Gastrocnemius medialis (tissue), 4 donors: ENCODE measurements around the gene SEC24B. TPM values are rescaled to one million over a fixed set of nuclear protein-coding genes. Genes with fewer than 3 reads are reported as not detected.

Experiments
- ATAC-seq, 2 donors: fragments of 150-250 bp; one replicate each; pipeline ENCODE4 v1.9.1; 2016
- DNase-seq, 2 donors: peaks; one replicate each; pipeline ENCODE4 v3.0.0-alpha.2; 2019
- H3K27ac ChIP-seq, 4 donors: fragments of 200-600 bp; sonication (generic); 1 replicate in 1 of 4; 2 replicates in 3 of 4; pipeline ENCODE4 v1.5.1; 2016 to 2018; ENCODE audit warnings: mild to moderate bottlenecking in 2 of 4, moderate library complexity in 1 of 4
- H3K27me3 ChIP-seq, 3 donors: fragments of 200-600 bp; sonication (generic) in 2 of 3; 1 replicate in 1 of 3; 2 replicates in 2 of 3; pipeline versions ENCODE4 v1.5.1 to v1.6.0; 2016 to 2019; ENCODE audit warnings: mild to moderate bottlenecking in 1 of 3, moderate library complexity in 1 of 3
- H3K36me3 ChIP-seq, 2 donors: fragments of 200-600 bp; sonication (generic) in 1 of 2; one replicate each; pipeline ENCODE4 v1.5.1; 2017 to 2018
- H3K4me1 ChIP-seq, 2 donors: fragments of 200-600 bp; sonication (generic) in 1 of 2; one replicate each; pipeline ENCODE4 v1.5.1; 2016 to 2017; ENCODE audit warnings: mild to moderate bottlenecking in 2 of 2
- H3K4me3 ChIP-seq, 4 donors: fragments of 200-600 bp; sonication (generic) in 3 of 4; 1 replicate in 1 of 4; 2 replicates in 3 of 4; pipeline ENCODE4 v1.5.1; 2016 to 2019; ENCODE audit warnings: mild to moderate bottlenecking in 2 of 4
- H3K9me3 ChIP-seq, 3 donors: fragments of 200-600 bp; sonication (generic) in 2 of 3; 1 replicate in 1 of 3; 2 replicates in 2 of 3; pipeline ENCODE4 v1.5.1; 2016 to 2019
- POLR2A ChIP-seq, 2 donors: fragments of 450-650 bp; IDR thresholded peaks; one replicate each; pipeline ENCODE4 v1.6.1; 2017; ENCODE audit warnings: antibody characterized with exemption in 2 of 2, mild to moderate bottlenecking in 2 of 2, moderate library complexity in 2 of 2
- in situ Hi-C, 4 donors: fragments of 200-750 bp; cut with MboI; loops; one replicate each; pipeline versions ENCODE4 v1.15.0 to v1.8.0; 2017; ENCODE audit warnings: low sequenced_read_pairs in 4 of 4
- intact Hi-C: fragments of 100-400 bp; cut with DNase I; formaldehyde crosslinking; loops from one replicate; pipeline ENCODE4 v1.15.1; 2023; ENCODE audit warnings: low total_unique reads
- total RNA-seq, 4 donors: library from RNA; depleted of rRNA; stranded (reverse); fragments of >200 nt; gene quantifications; one replicate each; pipeline versions ENCODE4 v1.1.0 to v1.2.3, GENCODE V29; 2016
- TF ChIP-seq, protein P1 (sequence below), 5 experiments: fragments of 450-650 bp in 3 of 5; fragments of 200-600 bp in 2 of 5; sonication (generic) in 2 of 5; IDR thresholded peaks in 4 of 5; conservative IDR thresholded peaks in 1 of 5; 1 replicate in 4 of 5; 2 replicates in 1 of 5; pipeline ENCODE4 v1.5.1; 2016 to 2019; ENCODE audit warnings: antibody characterized with exemption in 5 of 5, mild to moderate bottlenecking in 3 of 5, moderate library complexity in 3 of 5

The SEC24B gene
- total RNA-seq, 4 donors from 2014 or later = 29.6 to 93.4 (median 42.9) TPM

DNA sequence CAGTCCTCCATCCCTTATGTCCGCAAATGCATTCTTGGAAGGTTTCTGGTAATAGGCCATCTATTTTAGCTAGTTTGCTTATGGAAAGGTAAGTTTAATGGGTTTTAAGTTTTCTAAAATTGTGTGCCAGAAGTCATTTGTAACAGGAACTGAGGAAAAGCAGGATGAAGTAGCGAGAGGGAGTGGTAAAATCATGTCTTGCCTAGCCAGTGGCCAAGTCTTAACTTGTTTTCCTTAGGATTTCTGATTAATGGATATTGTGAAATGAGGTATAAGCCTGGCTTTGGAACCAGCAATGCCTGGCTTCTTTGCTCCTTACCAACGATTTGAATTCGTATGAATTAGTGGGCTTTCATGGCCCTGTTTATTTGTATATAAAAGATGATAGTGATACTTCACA, 7.3 kb downstream of the SEC24B start:
- intact Hi-C loops (no loop called here), in situ Hi-C loops (loop anchor here (25.0 kb wide), 2 partner anchors 96 to 271 kb away; partner anchors contain the start of gene CASP6 (in 2 of the 4))
- Histone ChIP-seq H3K4me1 (peaks cover 74 to 79% of the 10 kb centered on the region in 2 donors), H3K27me3 (no peaks in the 10 kb centered on the region), H3K9me3 (no peaks in the 10 kb centered on the region), H3K4me3 (no peak overlapping the region), H3K27ac (no peak overlapping the region), H3K36me3 (no peaks in the 10 kb centered on the region)
- DNase-seq (no peak), ATAC-seq (no peak)
- TF ChIP-seq, protein P1, sequence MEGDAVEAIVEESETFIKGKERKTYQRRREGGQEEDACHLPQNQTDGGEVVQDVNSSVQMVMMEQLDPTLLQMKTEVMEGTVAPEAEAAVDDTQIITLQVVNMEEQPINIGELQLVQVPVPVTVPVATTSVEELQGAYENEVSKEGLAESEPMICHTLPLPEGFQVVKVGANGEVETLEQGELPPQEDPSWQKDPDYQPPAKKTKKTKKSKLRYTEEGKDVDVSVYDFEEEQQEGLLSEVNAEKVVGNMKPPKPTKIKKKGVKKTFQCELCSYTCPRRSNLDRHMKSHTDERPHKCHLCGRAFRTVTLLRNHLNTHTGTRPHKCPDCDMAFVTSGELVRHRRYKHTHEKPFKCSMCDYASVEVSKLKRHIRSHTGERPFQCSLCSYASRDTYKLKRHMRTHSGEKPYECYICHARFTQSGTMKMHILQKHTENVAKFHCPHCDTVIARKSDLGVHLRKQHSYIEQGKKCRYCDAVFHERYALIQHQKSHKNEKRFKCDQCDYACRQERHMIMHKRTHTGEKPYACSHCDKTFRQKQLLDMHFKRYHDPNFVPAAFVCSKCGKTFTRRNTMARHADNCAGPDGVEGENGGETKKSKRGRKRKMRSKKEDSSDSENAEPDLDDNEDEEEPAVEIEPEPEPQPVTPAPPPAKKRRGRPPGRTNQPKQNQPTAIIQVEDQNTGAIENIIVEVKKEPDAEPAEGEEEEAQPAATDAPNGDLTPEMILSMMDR (IDR thresholded peaks at IDR 0.05 in 4 of 5, conservative IDR thresholded peaks at IDR 0.05 in 1 of 5) = no peak
- no peak for TF ChIP-seq POLR2A (IDR thresholded peaks at IDR 0.05)

DNA sequence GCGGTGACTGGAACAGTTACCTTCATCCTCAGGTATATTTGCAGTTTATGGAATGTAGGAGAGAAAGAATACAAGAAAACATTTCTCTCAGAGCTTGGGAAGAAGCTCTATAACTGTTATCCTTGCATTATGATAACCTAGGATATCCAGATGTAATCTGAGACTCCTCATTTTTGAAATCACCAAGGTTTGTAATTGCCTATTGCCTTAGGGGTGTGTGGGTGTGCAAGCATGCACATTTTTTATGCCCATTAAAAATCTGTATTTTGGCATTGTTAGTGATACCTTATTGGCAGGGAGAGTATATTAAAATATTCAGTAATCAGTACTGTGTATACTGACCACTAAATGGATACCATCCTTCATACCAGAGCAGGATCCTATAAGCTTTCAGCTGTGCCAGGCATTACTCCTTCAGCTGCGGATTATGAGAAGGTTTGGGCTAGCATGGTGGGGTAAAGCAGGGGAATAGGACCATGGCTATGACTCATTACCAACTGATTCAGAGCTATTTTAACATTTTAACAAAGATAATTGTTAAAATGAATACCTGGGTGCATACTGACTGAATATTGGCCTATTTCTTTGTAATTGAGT, 8.3 kb downstream of the SEC24B start:
- H3K9me3 ChIP-seq = no peaks in the 10 kb centered on the region
- no peaks in the 10 kb centered on the region for H3K36me3 ChIP-seq
- no peak for ATAC-seq
- intact Hi-C loops = no loop called here
- TF ChIP-seq, protein P1 (IDR thresholded peaks at IDR 0.05 in 4 of 5, conservative IDR thresholded peaks at IDR 0.05 in 1 of 5) = no peak
- no peak for TF ChIP-seq POLR2A (IDR thresholded peaks at IDR 0.05)
- in situ Hi-C loops = loop anchor here (25.0 kb wide), 2 partner anchors 95 to 270 kb away; partner anchors contain the start of gene CASP6 (in 2 of the 4)
- no peak overlapping the region for H3K27ac ChIP-seq
- H3K4me3 ChIP-seq = no peak overlapping the region
- H3K4me1 ChIP-seq = peaks cover 64 to 69% of the 10 kb centered on the region in 2 donors
- DNase-seq = no peak
- no peaks in the 10 kb centered on the region for H3K27me3 ChIP-seq

DNA sequence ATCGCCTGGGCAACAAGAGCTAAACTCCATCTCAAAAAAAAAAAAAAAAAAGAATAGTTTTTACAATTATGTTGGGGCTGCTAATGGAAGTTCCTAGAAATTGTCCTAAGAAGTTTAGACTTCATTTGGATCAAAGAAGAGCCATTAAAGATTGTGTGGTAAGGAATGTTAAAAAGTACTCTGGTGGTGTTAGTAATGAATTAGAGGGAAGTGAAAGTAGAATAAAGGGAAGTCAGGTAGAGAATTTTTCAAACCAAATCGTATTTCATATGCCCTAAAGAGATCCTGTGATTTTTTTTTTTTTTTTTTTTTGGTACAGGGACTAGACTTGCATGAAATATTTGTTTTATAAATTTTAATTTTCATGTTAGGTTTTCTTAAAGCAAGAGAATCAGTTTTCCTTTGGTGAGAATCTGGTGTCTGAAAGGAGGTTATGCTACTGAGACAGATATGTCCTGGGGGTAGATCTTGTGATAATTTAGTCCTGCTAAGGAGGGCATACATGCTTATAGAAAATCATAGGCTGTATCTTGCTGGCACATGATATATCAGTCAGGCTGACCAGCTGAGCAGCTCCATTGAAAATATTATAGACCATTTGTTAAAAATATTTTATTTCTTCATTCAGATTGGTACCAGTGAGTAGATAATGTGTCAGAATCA, 10.7 kb downstream of the SEC24B start:
- peaks cover 42 to 46% of the 10 kb centered on the region in 2 donors for H3K4me1 ChIP-seq
- intact Hi-C loops = no loop called here

DNA sequence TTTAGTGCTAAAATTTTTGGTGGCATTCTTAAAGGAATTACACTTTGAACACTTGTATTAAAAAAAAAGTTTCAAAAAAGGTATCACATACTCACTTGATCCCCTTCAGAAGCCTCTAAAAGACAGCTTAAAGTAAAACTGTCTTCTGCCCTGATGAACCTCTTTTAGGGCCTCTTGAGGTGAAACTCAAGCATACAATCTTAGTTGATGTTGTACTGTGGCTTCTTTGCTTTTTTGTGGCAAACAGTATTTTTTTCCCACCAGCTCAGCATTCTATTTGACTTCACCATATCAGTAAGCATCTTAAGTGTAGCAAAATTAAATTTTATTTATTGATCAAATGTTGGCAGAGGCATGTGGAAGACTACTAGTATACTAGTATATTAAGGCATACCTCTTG, 13.7 kb downstream of the SEC24B start:
- ATAC-seq = no peak
- no peak overlapping the region for H3K27ac ChIP-seq
- no peak for DNase-seq
- H3K9me3 ChIP-seq = no peaks in the 10 kb centered on the region
- no peaks in the 10 kb centered on the region for H3K36me3 ChIP-seq
- intact Hi-C loops (no loop called here), in situ Hi-C loops (loop anchor here (25.0 kb wide), 2 partner anchors 90 to 265 kb away; partner anchors contain the start of gene CASP6 (in 2 of the 4))
- no peaks in the 10 kb centered on the region for H3K27me3 ChIP-seq
- TF ChIP-seq, protein P1 (IDR thresholded peaks at IDR 0.05 in 4 of 5, conservative IDR thresholded peaks at IDR 0.05 in 1 of 5) = no peak
- TF ChIP-seq POLR2A (IDR thresholded peaks at IDR 0.05) = no peak
- no peak overlapping the region for H3K4me3 ChIP-seq
- H3K4me1 ChIP-seq = peaks cover 14 to 18% of the 10 kb centered on the region in 2 donors

More for the DNA sequence above, 10.7 kb downstream of the SEC24B start:
- no peaks in the 10 kb centered on the region for H3K9me3 ChIP-seq
- no peak overlapping the region for H3K27ac ChIP-seq
- in situ Hi-C loops = loop anchor here (25.0 kb wide), 2 partner anchors 93 to 268 kb away; partner anchors contain the start of gene CASP6 (in 2 of the 4)
- H3K36me3 ChIP-seq = no peaks in the 10 kb centered on the region
- no peak overlapping the region for H3K4me3 ChIP-seq
- no peak for ATAC-seq
- no peak for TF ChIP-seq POLR2A (IDR thresholded peaks at IDR 0.05)
- TF ChIP-seq, protein P1 (IDR thresholded peaks at IDR 0.05 in 4 of 5, conservative IDR thresholded peaks at IDR 0.05 in 1 of 5) = no peak
- DNase-seq = no peak
- H3K27me3 ChIP-seq = no peaks in the 10 kb centered on the region
